ENCODE measurements around the gene LEF1. TPM values are rescaled to one million over a fixed set of nuclear protein-coding genes. Genes with fewer than 3 reads are reported as not detected.

Gene LEF1
- polyA plus RNA-seq, 1 experiment, result 2.7 TPM

- TF ChIP-seq CTCF (IDR thresholded peaks at IDR 0.05; ENCODE audit: insufficient read depth, low read depth, low read length), result no peak
- no peak overlapping the region for H3K4me3 ChIP-seq (ENCODE audit: low read depth, low read length)
- CTCF ChIA-PET, result interaction anchor here (0.9 kb wide), 1 partner anchor 13 kb away, joined by 3 read pairs; no protein-coding TSS in a partner anchor
- no peak for DNase-seq (ENCODE audit: low read depth)
- no peaks in the 10 kb centered on the region for H3K27me3 ChIP-seq (ENCODE audit: control insufficient read depth, insufficient read depth, low read length)
- H3K36me3 ChIP-seq (ENCODE audit: control insufficient read depth, insufficient read depth, low read length), result no peaks in the 10 kb centered on the region
- POLR2A ChIA-PET, result no interaction called here
These were observed 73.7 kb downstream of the LEF1 start for GRCh38 chr4:108094923-108095482.

GRCh38 chr4:108094131-108094530, 74.6 kb downstream of the LEF1 start:
- ChIA-PET CTCF (interaction anchor here (0.6 to 1.8 kb wide), 3 partner anchors 8 to 461 kb away, joined by 3 to 4 read pairs (median 3); no protein-coding TSS in a partner anchor), POLR2A (interaction anchor here (0.6 kb wide), 1 partner anchor 441 kb away, joined by 3 read pairs; no protein-coding TSS in a partner anchor)
- no peaks in the 10 kb centered on the region for H3K36me3 ChIP-seq (ENCODE audit: control insufficient read depth, insufficient read depth, low read length)
- H3K4me3 ChIP-seq (ENCODE audit: low read depth, low read length), result no peak overlapping the region
- no peak for DNase-seq (ENCODE audit: low read depth)
- no peak for TF ChIP-seq CTCF (IDR thresholded peaks at IDR 0.05; ENCODE audit: insufficient read depth, low read depth, low read length)
- H3K27me3 ChIP-seq (ENCODE audit: control insufficient read depth, insufficient read depth, low read length), result no peaks in the 10 kb centered on the region

- POLR2A ChIA-PET, result interaction anchor here (0.6 kb wide), 1 partner anchor 101 kb away, joined by 4 read pairs; no protein-coding TSS in a partner anchor
- no peak for TF ChIP-seq CTCF (IDR thresholded peaks at IDR 0.05; ENCODE audit: insufficient read depth, low read depth, low read length)
- Histone ChIP-seq H3K36me3 (ENCODE audit: control insufficient read depth, insufficient read depth, low read length) (no peaks in the 10 kb centered on the region), H3K4me3 (ENCODE audit: low read depth, low read length) (no peak overlapping the region), H3K27me3 (ENCODE audit: control insufficient read depth, insufficient read depth, low read length) (no peaks in the 10 kb centered on the region)
- CTCF ChIA-PET, result no interaction called here
- no peak for DNase-seq (ENCODE audit: low read depth)
These were observed 76.4 kb downstream of the LEF1 start for GRCh38 chr4:108092288-108092687.

- CTCF ChIA-PET, result interaction anchor here (0.9 kb wide), 1 partner anchor 9 kb away, joined by 3 read pairs; no protein-coding TSS in a partner anchor
These were observed 81.3 kb downstream of the LEF1 start for GRCh38 chr4:108087293-108087967.

More at GRCh38 chr4:108087293-108087967, 81.3 kb downstream of the LEF1 start:
- POLR2A ChIA-PET, result no interaction called here
- DNase-seq (ENCODE audit: low read depth), result no peak
- Histone ChIP-seq H3K4me3 (ENCODE audit: low read depth, low read length) (no peak overlapping the region), H3K27me3 (ENCODE audit: control insufficient read depth, insufficient read depth, low read length) (no peaks in the 10 kb centered on the region), H3K36me3 (ENCODE audit: control insufficient read depth, insufficient read depth, low read length) (no peaks in the 10 kb centered on the region)
- no peak for TF ChIP-seq CTCF (IDR thresholded peaks at IDR 0.05; ENCODE audit: insufficient read depth, low read depth, low read length)

Measured in BJ (cell line).